Endothelial cell of umbilical vein (primary cell): Measurements from ENCODE around the gene KCNE1.

Experiments used
- EZH2 ChIP-seq: IDR thresholded peaks from 2 replicates; pipeline ENCODE4 v1.6.1; 2012; ENCODE audit warnings: borderline replicate concordance, low read depth, mild to moderate bottlenecking, moderate library complexity, low read length, inconsistent platforms; ENCODE audit not compliant: severe bottlenecking
- POLR2A ChIP-seq: IDR thresholded peaks from 2 replicates; pipeline ENCODE4 v1.6.1; 2012; ENCODE audit warnings: low read depth, mild to moderate bottlenecking, control low read depth, low read length
- TF ChIP-seq, protein P1 (sequence below), 2 donors: IDR thresholded peaks; 1 replicate in 1 of 2; 2 replicates in 1 of 2; pipeline ENCODE4 v1.5.1; 2011; ENCODE audit warnings: low read length in 2 of 2, mild to moderate bottlenecking in 2 of 2, moderate library complexity in 2 of 2, control low read depth in 1 of 2, inconsistent platforms in 1 of 2, low read depth in 1 of 2; ENCODE audit not compliant: insufficient read depth in 1 of 2; ENCODE audit errors: extremely low read depth in 1 of 2
- TF ChIP-seq, protein P2 (sequence below): IDR thresholded peaks from 2 replicates; pipeline ENCODE4 v1.6.1; 2011; ENCODE audit not compliant: insufficient read depth, insufficient read length

DNA sequence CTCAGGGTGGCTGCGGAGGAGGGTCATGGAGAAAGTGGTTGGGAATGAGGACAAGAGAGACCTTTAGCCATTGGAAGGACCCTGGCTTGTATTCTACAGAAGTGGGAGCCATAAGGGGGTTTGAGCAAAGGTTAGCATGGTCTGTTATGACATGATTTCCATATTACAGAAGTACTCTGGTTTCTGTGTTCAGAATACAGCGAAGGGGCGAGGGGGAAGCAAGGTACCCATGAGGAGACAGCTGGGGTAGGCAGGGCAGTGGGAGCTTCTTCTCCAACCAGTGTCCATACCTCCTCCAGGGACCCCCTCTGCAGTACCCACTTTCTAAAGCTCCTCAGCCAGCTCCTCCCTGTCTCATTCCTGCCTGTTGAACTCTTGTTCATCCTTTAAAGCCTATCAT is 21.9 kb upstream of the KCNE1 start:
- TF ChIP-seq, protein P1, sequence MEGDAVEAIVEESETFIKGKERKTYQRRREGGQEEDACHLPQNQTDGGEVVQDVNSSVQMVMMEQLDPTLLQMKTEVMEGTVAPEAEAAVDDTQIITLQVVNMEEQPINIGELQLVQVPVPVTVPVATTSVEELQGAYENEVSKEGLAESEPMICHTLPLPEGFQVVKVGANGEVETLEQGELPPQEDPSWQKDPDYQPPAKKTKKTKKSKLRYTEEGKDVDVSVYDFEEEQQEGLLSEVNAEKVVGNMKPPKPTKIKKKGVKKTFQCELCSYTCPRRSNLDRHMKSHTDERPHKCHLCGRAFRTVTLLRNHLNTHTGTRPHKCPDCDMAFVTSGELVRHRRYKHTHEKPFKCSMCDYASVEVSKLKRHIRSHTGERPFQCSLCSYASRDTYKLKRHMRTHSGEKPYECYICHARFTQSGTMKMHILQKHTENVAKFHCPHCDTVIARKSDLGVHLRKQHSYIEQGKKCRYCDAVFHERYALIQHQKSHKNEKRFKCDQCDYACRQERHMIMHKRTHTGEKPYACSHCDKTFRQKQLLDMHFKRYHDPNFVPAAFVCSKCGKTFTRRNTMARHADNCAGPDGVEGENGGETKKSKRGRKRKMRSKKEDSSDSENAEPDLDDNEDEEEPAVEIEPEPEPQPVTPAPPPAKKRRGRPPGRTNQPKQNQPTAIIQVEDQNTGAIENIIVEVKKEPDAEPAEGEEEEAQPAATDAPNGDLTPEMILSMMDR (IDR thresholded peaks at IDR 0.05; ENCODE audit: extremely low read depth in 1 of 2, insufficient read depth in 1 of 2, low read depth in 1 of 2, low read length in 2 of 2): no peak
- TF ChIP-seq POLR2A (no peak), EZH2 (no peak)
- TF ChIP-seq, protein P2, sequence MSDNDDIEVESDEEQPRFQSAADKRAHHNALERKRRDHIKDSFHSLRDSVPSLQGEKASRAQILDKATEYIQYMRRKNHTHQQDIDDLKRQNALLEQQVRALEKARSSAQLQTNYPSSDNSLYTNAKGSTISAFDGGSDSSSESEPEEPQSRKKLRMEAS: no peak
